Mucosa of stomach (tissue), 1 donor: ENCODE data around the gene MRFAP1.

Experiments
- H3K27me3 ChIP-seq: one replicate; pipeline ENCODE4 v1.7.0; 2013; ENCODE audit warnings: mild to moderate bottlenecking, low read length; ENCODE audit not compliant: control insufficient read depth, insufficient read depth
- H3K36me3 ChIP-seq: one replicate; pipeline ENCODE4 v1.7.0; 2013; ENCODE audit warnings: low read length; ENCODE audit not compliant: control insufficient read depth, insufficient read depth
- H3K4me1 ChIP-seq: one replicate; pipeline ENCODE4 v1.7.0; 2013; ENCODE audit warnings: mild to moderate bottlenecking, low read length; ENCODE audit not compliant: control insufficient read depth, insufficient read depth
- H3K4me3 ChIP-seq: one replicate; pipeline ENCODE4 v1.7.0; 2013; ENCODE audit warnings: low read length
- H3K9ac ChIP-seq: one replicate; pipeline ENCODE4 v1.7.0; 2013; ENCODE audit warnings: mild to moderate bottlenecking, low read length, moderate library complexity
- H3K9me3 ChIP-seq: one replicate; pipeline ENCODE4 v1.7.0; 2013; ENCODE audit warnings: mild to moderate bottlenecking, low read length, moderate library complexity; ENCODE audit not compliant: control insufficient read depth
- donor health status: Pancreatic carcinoma.

The MRFAP1 gene

GRCh38 chr4:6640292-6641163, at the start of gene MRFAP1:
Gene MRFAP1 (plus strand): TSS chr4:6640685. CDS start chr4:6640863, 178 bp downstream.
- peaks cover 11% of the 10 kb centered on the region for H3K36me3 ChIP-seq
- peaks cover 9% of the 10 kb centered on the region for H3K4me1 ChIP-seq
- H3K9me3 ChIP-seq, result no peaks in the 10 kb centered on the region
- H3K9ac ChIP-seq, result peak within 1 kb of the TSS; percentile 96
- H3K4me3 ChIP-seq, result peak within 1 kb of the TSS; percentile 97
- H3K27me3 ChIP-seq, result no peaks in the 10 kb centered on the region

GRCh38 chr4:6591313-6591712, 49.2 kb upstream of the MRFAP1 start:
- Histone ChIP-seq H3K4me1 (no peaks in the 10 kb centered on the region), H3K4me3 (no peak overlapping the region), H3K9me3 (no peaks in the 10 kb centered on the region), H3K9ac (no peak overlapping the region), H3K36me3 (peaks cover 8% of the 10 kb centered on the region), H3K27me3 (no peaks in the 10 kb centered on the region)

- Histone ChIP-seq H3K36me3 (peaks cover 8% of the 10 kb centered on the region), H3K9me3 (no peaks in the 10 kb centered on the region), H3K4me1 (no peaks in the 10 kb centered on the region), H3K27me3 (no peaks in the 10 kb centered on the region), H3K4me3 (no peak overlapping the region), H3K9ac (no peak overlapping the region)
These were observed 48.7 kb upstream of the MRFAP1 start for GRCh38 chr4:6591781-6592180.

- Histone ChIP-seq H3K4me1 (no peaks in the 10 kb centered on the region), H3K4me3 (no peak overlapping the region), H3K27me3 (no peaks in the 10 kb centered on the region), H3K9ac (no peak overlapping the region), H3K36me3 (peaks cover 8% of the 10 kb centered on the region), H3K9me3 (no peaks in the 10 kb centered on the region)
These were observed 47.5 kb upstream of the MRFAP1 start for GRCh38 chr4:6592804-6593563.

- H3K4me1 ChIP-seq, result no peaks in the 10 kb centered on the region
- no peaks in the 10 kb centered on the region for H3K9me3 ChIP-seq
- no peak overlapping the region for H3K9ac ChIP-seq
- no peak overlapping the region for H3K4me3 ChIP-seq
- H3K36me3 ChIP-seq, result peaks cover 8% of the 10 kb centered on the region
- H3K27me3 ChIP-seq, result no peaks in the 10 kb centered on the region
These were observed 46.1 kb upstream of the MRFAP1 start for GRCh38 chr4:6594341-6594740.

GRCh38 chr4:6594826-6595355, 45.6 kb upstream of the MRFAP1 start:
- no peak overlapping the region for H3K9ac ChIP-seq
- H3K4me1 ChIP-seq, result no peaks in the 10 kb centered on the region
- peaks cover 8% of the 10 kb centered on the region for H3K36me3 ChIP-seq
- H3K27me3 ChIP-seq, result no peaks in the 10 kb centered on the region
- H3K9me3 ChIP-seq, result no peaks in the 10 kb centered on the region
- no peak overlapping the region for H3K4me3 ChIP-seq

- Histone ChIP-seq H3K36me3 (peaks cover 8% of the 10 kb centered on the region), H3K9ac (no peak overlapping the region), H3K4me1 (no peaks in the 10 kb centered on the region), H3K9me3 (no peaks in the 10 kb centered on the region), H3K4me3 (no peak overlapping the region), H3K27me3 (no peaks in the 10 kb centered on the region)
These were observed 44.5 kb upstream of the MRFAP1 start for GRCh38 chr4:6595897-6596537.

GRCh38 chr4:6596948-6597347, 43.5 kb upstream of the MRFAP1 start:
- H3K36me3 ChIP-seq, result peaks cover 8% of the 10 kb centered on the region
- H3K27me3 ChIP-seq, result no peaks in the 10 kb centered on the region
- H3K4me3 ChIP-seq, result no peak overlapping the region
- no peaks in the 10 kb centered on the region for H3K4me1 ChIP-seq
- H3K9ac ChIP-seq, result no peak overlapping the region
- no peaks in the 10 kb centered on the region for H3K9me3 ChIP-seq

- no peak overlapping the region for H3K9ac ChIP-seq
- no peaks in the 10 kb centered on the region for H3K9me3 ChIP-seq
- H3K4me3 ChIP-seq, result no peak overlapping the region
- peaks cover 8% of the 10 kb centered on the region for H3K36me3 ChIP-seq
- H3K27me3 ChIP-seq, result no peaks in the 10 kb centered on the region
- no peaks in the 10 kb centered on the region for H3K4me1 ChIP-seq
These were observed 42.4 kb upstream of the MRFAP1 start for GRCh38 chr4:6598127-6598526.

- Histone ChIP-seq H3K9me3 (no peaks in the 10 kb centered on the region), H3K4me1 (no peaks in the 10 kb centered on the region), H3K27me3 (no peaks in the 10 kb centered on the region), H3K36me3 (peaks cover 8% of the 10 kb centered on the region), H3K9ac (no peak overlapping the region), H3K4me3 (no peak overlapping the region)
These were observed 41.8 kb upstream of the MRFAP1 start for GRCh38 chr4:6598641-6599040.

GRCh38 chr4:6601661-6602250, 38.7 kb upstream of the MRFAP1 start:
- H3K4me3 ChIP-seq, result no peak overlapping the region
- H3K27me3 ChIP-seq, result no peaks in the 10 kb centered on the region
- no peak overlapping the region for H3K9ac ChIP-seq
- no peaks in the 10 kb centered on the region for H3K4me1 ChIP-seq
- peaks cover 10% of the 10 kb centered on the region for H3K36me3 ChIP-seq
- H3K9me3 ChIP-seq, result no peaks in the 10 kb centered on the region
